H1 (cell line): ENCODE results near the gene KCNMA1. TPM values are rescaled to one million over a fixed set of nuclear protein-coding genes. Genes with fewer than 3 reads are reported as not detected.

Source experiments
- CTCF ChIA-PET: fragments of 300-600 bp; sonication (Branson Sonifier 250); formaldehyde crosslinking; loops from one replicate; lab custom pipeline; 2021; ENCODE audit not compliant: partially characterized antibody; lab: Charles Lee
- POLR2A ChIA-PET: fragments of 300-600 bp; sonication (Branson Sonifier 250); formaldehyde crosslinking; loops from one replicate; lab custom pipeline; 2021; ENCODE audit warnings: inconsistent platforms; ENCODE audit not compliant: partially characterized antibody; lab: Charles Lee
- DNase-seq, 2 experiments: peaks; one replicate each; pipeline versions ENCODE4 v3.0.0 to v3.0.0-alpha.2; 2010 to 2022; ENCODE audit warnings: low spot score in 2 of 2, low read depth in 1 of 2, mixed read lengths in 1 of 2
- FAIRE-seq: peaks from 2 replicates; lab custom pipeline; 2011; peaks lifted over from hg19 to GRCh38; lab: Jason Lieb, UNC
- H2AFZ ChIP-seq: 2 replicates; pipeline ENCODE4 v1.8.1; 2012; ENCODE audit warnings: low read length, inconsistent platforms
- H2AK5ac ChIP-seq: 2 replicates; pipeline ENCODE4 v1.6.1; 2013; ENCODE audit warnings: low read depth, low read length
- H2BK120ac ChIP-seq: replicated peaks from 2 replicates; pipeline ENCODE3; 2013; ENCODE audit warnings: low read depth, low read length, inconsistent platforms
- H2BK12ac ChIP-seq: 2 replicates; pipeline ENCODE4 v1.6.1; 2013; ENCODE audit warnings: low read depth, low read length
- H2BK15ac ChIP-seq: 2 replicates; pipeline ENCODE4 v1.6.1; 2013; ENCODE audit warnings: low read length
- H2BK20ac ChIP-seq: 2 replicates; pipeline ENCODE4 v1.6.1; 2013; ENCODE audit warnings: low read length
- H2BK5ac ChIP-seq: 2 replicates; pipeline ENCODE4 v1.6.1; 2013; ENCODE audit warnings: low read depth, low read length
- H3K14ac ChIP-seq: 2 replicates; pipeline ENCODE4 v1.6.1; 2013; ENCODE audit warnings: inconsistent platforms; ENCODE audit not compliant: insufficient read length
- H3K18ac ChIP-seq: 2 replicates; pipeline ENCODE4 v1.6.1; 2013; ENCODE audit warnings: low read length; ENCODE audit errors: extremely low read depth
- H3K23ac ChIP-seq: 2 replicates; pipeline ENCODE4 v1.6.1; 2013; ENCODE audit warnings: inconsistent platforms; ENCODE audit not compliant: insufficient read length
- H3K23me2 ChIP-seq: 2 replicates; pipeline ENCODE4 v1.6.1; 2013; ENCODE audit warnings: low read depth, low read length
- H3K27ac ChIP-seq: 2 replicates; pipeline ENCODE4 v1.6.1; 2011; ENCODE audit warnings: low read depth, low read length, inconsistent platforms
- H3K27me3 ChIP-seq, 4 experiments: replicated peaks in 1 of 4; 1 replicate in 1 of 4; 2 replicates in 3 of 4; pipeline versions ENCODE4 v1.6.1 to v1.8.1; 2011 to 2013; ENCODE audit warnings: low read length in 3 of 4, mild to moderate bottlenecking in 3 of 4, inconsistent platforms in 2 of 4, mixed read lengths in 2 of 4, moderate library complexity in 1 of 4; ENCODE audit not compliant: control insufficient read depth in 3 of 4, insufficient read depth in 3 of 4; ENCODE audit errors: extremely low read depth in 1 of 4
- H3K36me3 ChIP-seq, 4 experiments: 2 replicates each; pipeline versions ENCODE4 v1.6.1 to v1.8.1; 2011 to 2013; ENCODE audit warnings: mild to moderate bottlenecking in 4 of 4, low read length in 3 of 4, moderate library complexity in 2 of 4, control low read depth in 1 of 4, inconsistent platforms in 1 of 4; ENCODE audit not compliant: insufficient read depth in 4 of 4, control insufficient read depth in 2 of 4
- H3K4ac ChIP-seq: replicated peaks from 2 replicates; pipeline ENCODE3; 2013; ENCODE audit warnings: low read length, low read depth, mixed read lengths, inconsistent platforms; ENCODE audit not compliant: insufficient read length
- H3K4me1 ChIP-seq, 4 experiments: replicated peaks in 1 of 4; 1 replicate in 1 of 4; 2 replicates in 3 of 4; pipeline versions ENCODE4 v1.6.1 to v1.8.1; 2011 to 2013; ENCODE audit warnings: low read length in 3 of 4, inconsistent platforms in 2 of 4, mixed read lengths in 1 of 4; ENCODE audit not compliant: insufficient read depth in 4 of 4, control insufficient read depth in 3 of 4
- H3K4me2 ChIP-seq, 2 experiments: 2 replicates each; pipeline versions ENCODE4 v1.6.1 to v1.8.1; 2011 to 2013; ENCODE audit warnings: low read depth in 2 of 2, low read length in 2 of 2, control low read depth in 1 of 2, inconsistent platforms in 1 of 2, mild to moderate bottlenecking in 1 of 2; ENCODE audit not compliant: insufficient read depth in 1 of 2
- H3K4me3 ChIP-seq, 4 experiments: fragments of 200-600, 300-600 bp in 1 of 4; sonication (generic), shearing (Covaris generic), sonication (Bioruptor Twin) in 1 of 4; 2 replicates each; pipeline versions ENCODE4 v1.5.1 to v1.8.1; 2011 to 2016; ENCODE audit warnings: low read length in 4 of 4, low read depth in 3 of 4, control low read depth in 2 of 4, inconsistent platforms in 2 of 4, mild to moderate bottlenecking in 2 of 4, mixed read lengths in 1 of 4, moderate library complexity in 1 of 4; ENCODE audit not compliant: insufficient read depth in 2 of 4; ENCODE audit errors: extremely low read depth in 1 of 4
- H3K56ac ChIP-seq: replicated peaks from 2 replicates; pipeline ENCODE3; 2013; ENCODE audit warnings: low read depth, mild to moderate bottlenecking, mixed read lengths, low read length, inconsistent platforms; ENCODE audit not compliant: insufficient read length
- H3K79me1 ChIP-seq: 2 replicates; pipeline ENCODE4 v1.6.1; 2013; ENCODE audit warnings: low read depth, low read length, control low read depth
- H3K79me2 ChIP-seq, 2 experiments: 2 replicates each; pipeline versions ENCODE4 v1.6.1 to v1.8.1; 2012 to 2013; ENCODE audit warnings: low read length in 2 of 2, mild to moderate bottlenecking in 2 of 2, inconsistent platforms in 1 of 2; ENCODE audit not compliant: insufficient read depth in 2 of 2, control insufficient read depth in 1 of 2
- H3K9ac ChIP-seq, 4 experiments: replicated peaks in 1 of 4; 1 replicate in 1 of 4; 2 replicates in 3 of 4; pipeline versions ENCODE4 v1.6.1 to v1.8.1; 2011 to 2013; ENCODE audit warnings: low read depth in 3 of 4, low read length in 3 of 4, control low read depth in 2 of 4, mild to moderate bottlenecking in 2 of 4, moderate library complexity in 2 of 4, inconsistent platforms in 1 of 4; ENCODE audit errors: extremely low read depth in 1 of 4
- H3K9me3 ChIP-seq, 2 experiments: 2 replicates each; pipeline versions ENCODE4 v1.6.1 to v1.8.1; 2012 to 2013; ENCODE audit warnings: mild to moderate bottlenecking in 2 of 2, moderate library complexity in 2 of 2, control low read depth in 1 of 2, inconsistent platforms in 1 of 2, low read depth in 1 of 2, low read length in 1 of 2, mixed read lengths in 1 of 2; ENCODE audit not compliant: insufficient read depth in 2 of 2
- H4K20me1 ChIP-seq, 2 experiments: replicated peaks in 1 of 2; 2 replicates each; pipeline versions ENCODE3 to v1.8.1; 2011 to 2013; ENCODE audit warnings: inconsistent platforms in 2 of 2, low read length in 2 of 2, mild to moderate bottlenecking in 1 of 2; ENCODE audit not compliant: insufficient read depth in 2 of 2, control insufficient read depth in 1 of 2
- H4K5ac ChIP-seq: 2 replicates; pipeline ENCODE4 v1.6.1; 2013; ENCODE audit warnings: low read length, low read depth, mixed read lengths, inconsistent platforms; ENCODE audit not compliant: insufficient read length
- H4K8ac ChIP-seq: 2 replicates; pipeline ENCODE4 v1.8.0; 2013; ENCODE audit warnings: mild to moderate bottlenecking, moderate library complexity, low read length, inconsistent platforms; ENCODE audit not compliant: insufficient read depth; ENCODE audit errors: extremely low read depth
- H4K91ac ChIP-seq: replicated peaks from 2 replicates; pipeline ENCODE3; 2013; ENCODE audit warnings: low read length, mixed read lengths, inconsistent platforms; ENCODE audit not compliant: insufficient read length
- BACH1 ChIP-seq: IDR thresholded peaks from 2 replicates; pipeline ENCODE4 v1.6.1; 2012; ENCODE audit warnings: low read length, improper control_type of control experiment
- BRCA1 ChIP-seq: IDR thresholded peaks from 2 replicates; pipeline ENCODE4 v1.6.1; 2012; ENCODE audit warnings: low read depth, low read length, improper control_type of control experiment
- CEBPB ChIP-seq: IDR thresholded peaks from 2 replicates; pipeline ENCODE4 v1.6.1; 2012; ENCODE audit warnings: low read depth, low read length
- MAFK ChIP-seq: IDR thresholded peaks from 2 replicates; pipeline ENCODE4 v1.6.1; 2012; ENCODE audit warnings: low read depth, mild to moderate bottlenecking, improper control_type of control experiment, low read length
- POLR2A ChIP-seq, 2 experiments: IDR thresholded peaks; 1 replicate in 1 of 2; 2 replicates in 1 of 2; pipeline ENCODE4 v1.6.1; 2011; ENCODE audit warnings: low read depth in 2 of 2, low read length in 2 of 2, mild to moderate bottlenecking in 2 of 2; ENCODE audit errors: control extremely low read depth in 1 of 2
- RNF2 ChIP-seq: fragments of 200-900, 300-1000 bp; sonication (generic); IDR thresholded peaks from 2 replicates; pipeline ENCODE4 v1.7.1; 2016; ENCODE audit warnings: borderline replicate concordance, low read depth, mild to moderate bottlenecking, antibody characterized with exemption, low read length; ENCODE audit not compliant: poor library complexity, severe bottlenecking; ENCODE audit errors: missing control alignments
- SIN3A ChIP-seq, 2 experiments: IDR thresholded peaks in 1 of 2; conservative IDR thresholded peaks in 1 of 2; 2 replicates each; pipeline ENCODE4 v1.6.1; 2011 to 2012; ENCODE audit warnings: low read length in 2 of 2, improper control_type of control experiment in 1 of 2, low read depth in 1 of 2, mild to moderate bottlenecking in 1 of 2
- SP1 ChIP-seq: IDR thresholded peaks from 2 replicates; pipeline ENCODE4 v1.6.1; 2011; ENCODE audit warnings: low read depth, low read length
- SP2 ChIP-seq: IDR thresholded peaks from 2 replicates; pipeline ENCODE4 v1.6.1; 2012; ENCODE audit warnings: mild to moderate bottlenecking, low read length, inconsistent platforms
- TCF12 ChIP-seq: IDR thresholded peaks from 2 replicates; pipeline ENCODE4 v1.6.1; 2011; ENCODE audit warnings: low read depth, mild to moderate bottlenecking, low read length
- TEAD4 ChIP-seq: IDR thresholded peaks from 2 replicates; pipeline ENCODE4 v1.6.1; 2012; ENCODE audit warnings: low read depth, low read length, inconsistent platforms, mixed read lengths
- whole genome bisulfite sequencing, 2 experiments: shearing (Covaris generic) in 1 of 2; methylation state at CpG; one replicate each; pipeline versions ENCODE4 v1.1.6 to v1.1.7; 2013 to 2015; ENCODE audit warnings: low lambda C conversion rate in 2 of 2, mixed read lengths in 2 of 2, inconsistent platforms in 1 of 2, low coverage in 1 of 2, missing lambda C conversion rate in 1 of 2; ENCODE audit not compliant: insufficient replicate concordance in 2 of 2, insufficient coverage in 1 of 2, insufficient read length in 1 of 2; ENCODE audit errors: extremely low coverage in 1 of 2, missing lambda C conversion rate in 1 of 2; 5-methylcytosine and 5-hydroxymethylcytosine counted together
- polyA plus RNA-seq, 7 experiments: library from polyadenylated mRNA; depleted of rRNA in 3 of 7; stranded (reverse) in 5 of 7; unstranded in 2 of 7; fragments of >200 nt in 5 of 7; fragments of 200-250 nt in 2 of 7; gene quantifications; 1 replicate in 5 of 7; 2 replicates in 1 of 7; 4 replicates in 1 of 7; pipeline versions ENCODE4 v1.2.1 to v1.2.3, GENCODE V29; 2011 to 2013; ENCODE audit warnings: missing spikeins in 2 of 7, mixed read lengths in 2 of 7
- total RNA-seq: library from RNA; stranded (reverse); fragmentation: NEBNext Ultra II Directional; extraction: Animal tissue kit (Norgen Biotek cat#: 25700); gene quantifications from 2 replicates; pipeline ENCODE4 v1.2.1, GENCODE V29; 2021
- TF ChIP-seq, protein P1 (sequence below): IDR thresholded peaks from 2 replicates; pipeline ENCODE4 v1.6.1; 2011; ENCODE audit warnings: low read depth, mild to moderate bottlenecking, low read length; ENCODE audit not compliant: insufficient read depth
- TF ChIP-seq, protein P2 (sequence below): IDR thresholded peaks from 2 replicates; pipeline ENCODE4 v1.6.1; 2012; ENCODE audit warnings: inconsistent platforms
- TF ChIP-seq, protein P3 (sequence below): IDR thresholded peaks from 2 replicates; pipeline ENCODE4 v1.6.1; 2012; ENCODE audit warnings: inconsistent platforms

Gene KCNMA1
- total and polyA plus RNA-seq, 2 of the 8 experiments (the other 6 are each of a cell fraction or from before 2014, with no cell fraction given) = 10.2 to 11.1 TPM

DNA sequence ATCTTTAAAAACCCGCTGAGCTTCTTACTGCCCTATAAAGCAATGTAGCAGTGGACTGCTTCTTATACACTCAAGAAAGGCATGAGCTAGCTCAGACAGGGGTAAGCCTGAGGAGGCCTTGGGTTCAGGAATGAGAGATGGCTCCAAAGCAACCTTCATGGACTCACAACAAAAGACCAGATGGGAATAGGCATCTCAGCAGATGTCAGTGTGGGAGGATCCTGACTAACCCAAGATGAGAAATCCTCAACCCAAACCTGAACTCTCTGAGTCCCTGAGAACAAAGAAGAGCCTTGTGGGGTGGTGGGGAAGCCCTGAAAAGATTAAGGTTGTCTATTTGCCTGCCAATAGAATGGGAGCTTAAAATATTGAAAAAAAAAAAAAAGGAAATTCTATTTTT is 807.4 kb downstream of the KCNMA1 start:
- Histone ChIP-seq H3K9me3 (no peaks in the 10 kb centered on the region), H3K56ac (no peak overlapping the region), H3K79me1 (no peaks in the 10 kb centered on the region), H3K14ac (no peak overlapping the region), H3K4me1 (no peaks in the 10 kb centered on the region), H2BK5ac (no peak overlapping the region), H3K27me3 (no peaks in the 10 kb centered on the region), H3K18ac (no peak overlapping the region), H3K79me2 (no peaks in the 10 kb centered on the region), H2AFZ (no peak overlapping the region), H4K5ac (no peak overlapping the region), H3K23ac (no peak overlapping the region), H3K4ac (no peak overlapping the region), H4K8ac (no peak overlapping the region), H3K23me2 (no peaks in the 10 kb centered on the region), H2AK5ac (no peak overlapping the region), H2BK15ac (no peak overlapping the region), H2BK20ac (no peak overlapping the region), H2BK120ac (no peak overlapping the region), H3K9ac (no peak overlapping the region), H3K4me3 (no peak overlapping the region), H3K27ac (no peak overlapping the region), H2BK12ac (no peak overlapping the region), H4K91ac (no peak overlapping the region), H3K4me2 (no peak overlapping the region), H3K36me3 (no peaks in the 10 kb centered on the region), H4K20me1 (no peaks in the 10 kb centered on the region)
- ChIA-PET POLR2A (no interaction called here), CTCF (interaction anchor here (0.6 to 1.3 kb wide), 2 partner anchors 155 to 272 kb away, joined by 3 read pairs; no protein-coding TSS in a partner anchor)
- no peak for FAIRE-seq
- no peak for DNase-seq
- 92% methylated on average over 1 of the region's 1 CpG; no CpG with 5 or more reads in 1 of the 2 experiments for WGBS, 2 experiments
- TF ChIP-seq BRCA1 = no peak
- no peak for TF ChIP-seq SP2
- no peak for TF ChIP-seq SP1
- TF ChIP-seq, protein P1, sequence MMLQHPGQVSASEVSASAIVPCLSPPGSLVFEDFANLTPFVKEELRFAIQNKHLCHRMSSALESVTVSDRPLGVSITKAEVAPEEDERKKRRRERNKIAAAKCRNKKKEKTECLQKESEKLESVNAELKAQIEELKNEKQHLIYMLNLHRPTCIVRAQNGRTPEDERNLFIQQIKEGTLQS = no peak
- no peak for TF ChIP-seq RNF2
- no peak for TF ChIP-seq POLR2A (IDR thresholded peaks at IDR 0.05; ENCODE audit: control extremely low read depth in 1 of 2, low read depth in 2 of 2, low read length in 2 of 2)
- no peak for TF ChIP-seq BACH1
- TF ChIP-seq TCF12 = no peak
- TF ChIP-seq, protein P2, sequence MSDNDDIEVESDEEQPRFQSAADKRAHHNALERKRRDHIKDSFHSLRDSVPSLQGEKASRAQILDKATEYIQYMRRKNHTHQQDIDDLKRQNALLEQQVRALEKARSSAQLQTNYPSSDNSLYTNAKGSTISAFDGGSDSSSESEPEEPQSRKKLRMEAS = no peak
- no peak for TF ChIP-seq MAFK
- TF ChIP-seq CEBPB = no peak
- TF ChIP-seq, protein P3, sequence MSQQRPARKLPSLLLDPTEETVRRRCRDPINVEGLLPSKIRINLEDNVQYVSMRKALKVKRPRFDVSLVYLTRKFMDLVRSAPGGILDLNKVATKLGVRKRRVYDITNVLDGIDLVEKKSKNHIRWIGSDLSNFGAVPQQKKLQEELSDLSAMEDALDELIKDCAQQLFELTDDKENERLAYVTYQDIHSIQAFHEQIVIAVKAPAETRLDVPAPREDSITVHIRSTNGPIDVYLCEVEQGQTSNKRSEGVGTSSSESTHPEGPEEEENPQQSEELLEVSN = no peak
- no peak for TF ChIP-seq SIN3A (conservative IDR thresholded peaks at IDR 0.05 in 1 of 2, IDR thresholded peaks at IDR 0.05 in 1 of 2; ENCODE audit: low read depth in 1 of 2, low read length in 2 of 2)
- TF ChIP-seq TEAD4 = no peak
